Hepatocyte (in vitro differentiated cells): ENCODE measurements around the gene SMIM22.

Experiments used
- EZH2 ChIP-seq: fragments of 200-600 bp; sonication (generic); IDR thresholded peaks from 2 replicates; pipeline ENCODE4 v1.6.1; 2016; ENCODE audit warnings: antibody characterized with exemption, mild to moderate bottlenecking, borderline replicate concordance
- EZH2phosphoT487 ChIP-seq: fragments of 200-600 bp; sonication (generic); IDR thresholded peaks from one replicate; pipeline ENCODE4 v1.6.1; 2018; ENCODE audit warnings: antibody characterized with exemption, mild to moderate bottlenecking, low read depth, moderate library complexity; ENCODE audit not compliant: unreplicated experiment, severe bottlenecking
- TF ChIP-seq, protein P1 (sequence below): fragments of 200-600 bp; sonication (generic); IDR thresholded peaks from 2 replicates; pipeline ENCODE4 v1.5.1; 2016; ENCODE audit warnings: antibody characterized with exemption, mild to moderate bottlenecking; ENCODE audit not compliant: poor library complexity

DNA sequence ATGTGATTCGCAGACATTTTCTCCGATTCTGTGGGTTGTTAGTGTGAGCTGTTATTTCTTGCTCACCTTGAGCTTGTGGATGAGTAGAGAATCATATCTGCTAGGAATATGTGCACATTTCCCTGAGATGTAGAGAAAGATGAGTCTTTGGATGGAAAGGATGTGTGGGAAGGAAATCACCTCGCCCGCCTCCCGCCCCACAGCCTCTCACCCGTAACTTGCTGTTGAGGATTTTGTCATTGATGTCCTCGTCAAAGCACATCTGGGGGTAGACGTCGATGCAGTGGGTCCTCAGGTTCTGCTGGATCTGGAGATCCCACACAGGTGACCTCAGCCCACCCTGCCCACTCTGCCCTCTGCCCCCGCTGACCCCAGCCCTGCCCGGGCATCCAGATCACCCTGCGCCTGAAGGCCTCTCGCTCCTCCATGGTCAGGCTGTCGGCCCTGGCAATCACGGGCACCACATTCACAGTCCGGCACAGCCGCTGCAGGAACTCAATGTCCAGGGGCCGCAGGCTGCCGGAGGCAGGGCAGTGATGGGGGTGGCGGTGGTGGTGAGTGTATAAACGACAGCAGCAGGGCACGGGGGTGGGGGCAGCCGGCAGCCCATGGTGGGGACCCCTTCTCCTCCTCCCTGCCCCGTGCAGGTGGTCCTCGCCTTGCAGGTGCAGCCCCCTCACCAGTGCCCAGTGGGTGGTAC is 11.8 kb upstream of the SMIM22 start:
- TF ChIP-seq, protein P1, sequence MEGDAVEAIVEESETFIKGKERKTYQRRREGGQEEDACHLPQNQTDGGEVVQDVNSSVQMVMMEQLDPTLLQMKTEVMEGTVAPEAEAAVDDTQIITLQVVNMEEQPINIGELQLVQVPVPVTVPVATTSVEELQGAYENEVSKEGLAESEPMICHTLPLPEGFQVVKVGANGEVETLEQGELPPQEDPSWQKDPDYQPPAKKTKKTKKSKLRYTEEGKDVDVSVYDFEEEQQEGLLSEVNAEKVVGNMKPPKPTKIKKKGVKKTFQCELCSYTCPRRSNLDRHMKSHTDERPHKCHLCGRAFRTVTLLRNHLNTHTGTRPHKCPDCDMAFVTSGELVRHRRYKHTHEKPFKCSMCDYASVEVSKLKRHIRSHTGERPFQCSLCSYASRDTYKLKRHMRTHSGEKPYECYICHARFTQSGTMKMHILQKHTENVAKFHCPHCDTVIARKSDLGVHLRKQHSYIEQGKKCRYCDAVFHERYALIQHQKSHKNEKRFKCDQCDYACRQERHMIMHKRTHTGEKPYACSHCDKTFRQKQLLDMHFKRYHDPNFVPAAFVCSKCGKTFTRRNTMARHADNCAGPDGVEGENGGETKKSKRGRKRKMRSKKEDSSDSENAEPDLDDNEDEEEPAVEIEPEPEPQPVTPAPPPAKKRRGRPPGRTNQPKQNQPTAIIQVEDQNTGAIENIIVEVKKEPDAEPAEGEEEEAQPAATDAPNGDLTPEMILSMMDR = no peak
- TF ChIP-seq EZH2phosphoT487 = no peak
- TF ChIP-seq EZH2 = no peak
